ENCODE data around the gene RASSF7.
"Not testable (repeated sequence)": the region's sequence is repeated elsewhere in the genome, so short reads cannot be mapped to it uniquely, and the experiment has no call there.

Gene RASSF7

GRCh38 chr11:567629-568292 lies 7.0 kb downstream of the RASSF7 start:
- no peak for DNase-seq

- peak; percentile 68 for DNase-seq
Measured at GRCh38 chr11:568306-569157, 7.8 kb downstream of the RASSF7 start.

- DNase-seq, result no peak
Measured at GRCh38 chr11:569158-569885, 8.6 kb downstream of the RASSF7 start.

- no peak for DNase-seq
Measured at GRCh38 chr11:571802-572185, 11.0 kb downstream of the RASSF7 start.

GRCh38 chr11:573146-573759 lies 12.5 kb downstream of the RASSF7 start:
- no peak for DNase-seq

- not testable (repeated sequence) for DNase-seq
Measured at GRCh38 chr11:574031-574570, 13.3 kb downstream of the RASSF7 start.

- no peak for DNase-seq
Measured at GRCh38 chr11:574632-575312, 14.0 kb downstream of the RASSF7 start.

- DNase-seq, result no peak
Measured at GRCh38 chr11:575313-575995, 14.7 kb downstream of the RASSF7 start.

- peak; percentile 58 for DNase-seq
Measured at GRCh38 chr11:575996-576768, 15.4 kb downstream of the RASSF7 start, which contains the start of gene PHRF1. TSS of gene PHRF1 (plus strand) at chr11:576470. CDS start at chr11:581513, 5,043 bp downstream.

- no peak for DNase-seq
Measured at GRCh38 chr11:576811-577610, 16.2 kb downstream of the RASSF7 start.

GRCh38 chr11:577611-577894 lies 16.8 kb downstream of the RASSF7 start:
- DNase-seq, result no peak

- no peak for DNase-seq
Measured at GRCh38 chr11:578276-579035, 17.7 kb downstream of the RASSF7 start.

- DNase-seq, result no peak
Measured at GRCh38 chr11:579830-580601, 19.2 kb downstream of the RASSF7 start.

GRCh38 chr11:581342-581741 lies 20.6 kb downstream of the RASSF7 start:
- no peak for DNase-seq

GRCh38 chr11:581752-582151 lies 21.0 kb downstream of the RASSF7 start:
- DNase-seq, result no peak

- no peak for DNase-seq
Measured at GRCh38 chr11:584287-584686, 23.5 kb downstream of the RASSF7 start.

- no peak for DNase-seq
Measured at GRCh38 chr11:586376-587316, 25.9 kb downstream of the RASSF7 start.
